Forelimb muscle (tissue), 1 donor: ENCODE results near the gene WNT3A. TPM values are rescaled to one million over a fixed set of nuclear protein-coding genes. Genes with fewer than 3 reads are reported as not detected.
"Not testable (repeated sequence)": the region's sequence is repeated elsewhere in the genome, so short reads cannot be mapped to it uniquely, and the experiment has no call there.

Experiments used
- DNase-seq: peaks from one replicate; pipeline ENCODE4 v3.0.0-alpha.2; 2013; ENCODE audit warnings: low read depth
- polyA plus RNA-seq: library from polyadenylated mRNA; unstranded; fragments of 120-200 nt; gene quantifications from one replicate; pipeline ENCODE4 v1.2.1, GENCODE V29; 2013; ENCODE audit not compliant: insufficient read length

The WNT3A gene, protein sequence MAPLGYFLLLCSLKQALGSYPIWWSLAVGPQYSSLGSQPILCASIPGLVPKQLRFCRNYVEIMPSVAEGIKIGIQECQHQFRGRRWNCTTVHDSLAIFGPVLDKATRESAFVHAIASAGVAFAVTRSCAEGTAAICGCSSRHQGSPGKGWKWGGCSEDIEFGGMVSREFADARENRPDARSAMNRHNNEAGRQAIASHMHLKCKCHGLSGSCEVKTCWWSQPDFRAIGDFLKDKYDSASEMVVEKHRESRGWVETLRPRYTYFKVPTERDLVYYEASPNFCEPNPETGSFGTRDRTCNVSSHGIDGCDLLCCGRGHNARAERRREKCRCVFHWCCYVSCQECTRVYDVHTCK
- not detected for polyA plus RNA-seq

DNA sequence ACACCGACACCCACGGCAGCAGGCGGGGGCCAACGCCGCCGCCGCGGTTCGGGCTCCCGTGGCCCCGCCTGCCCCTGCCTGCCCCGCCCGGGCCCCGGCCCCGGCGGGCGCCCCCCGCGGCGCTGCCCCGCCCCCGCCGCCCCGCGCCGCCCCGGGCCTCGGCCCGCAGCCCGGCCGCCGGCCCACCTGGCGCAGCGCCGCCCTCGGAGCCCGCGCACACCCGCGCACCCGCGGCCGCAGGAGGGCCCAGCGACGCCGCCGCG lies at the start of gene WNT3A:
Gene WNT3A (plus strand): TSS at position 213 of the 263 bp plus-strand sequence. CDS start 131 bp downstream, outside the sequence.
- DNase-seq = no peak

DNA sequence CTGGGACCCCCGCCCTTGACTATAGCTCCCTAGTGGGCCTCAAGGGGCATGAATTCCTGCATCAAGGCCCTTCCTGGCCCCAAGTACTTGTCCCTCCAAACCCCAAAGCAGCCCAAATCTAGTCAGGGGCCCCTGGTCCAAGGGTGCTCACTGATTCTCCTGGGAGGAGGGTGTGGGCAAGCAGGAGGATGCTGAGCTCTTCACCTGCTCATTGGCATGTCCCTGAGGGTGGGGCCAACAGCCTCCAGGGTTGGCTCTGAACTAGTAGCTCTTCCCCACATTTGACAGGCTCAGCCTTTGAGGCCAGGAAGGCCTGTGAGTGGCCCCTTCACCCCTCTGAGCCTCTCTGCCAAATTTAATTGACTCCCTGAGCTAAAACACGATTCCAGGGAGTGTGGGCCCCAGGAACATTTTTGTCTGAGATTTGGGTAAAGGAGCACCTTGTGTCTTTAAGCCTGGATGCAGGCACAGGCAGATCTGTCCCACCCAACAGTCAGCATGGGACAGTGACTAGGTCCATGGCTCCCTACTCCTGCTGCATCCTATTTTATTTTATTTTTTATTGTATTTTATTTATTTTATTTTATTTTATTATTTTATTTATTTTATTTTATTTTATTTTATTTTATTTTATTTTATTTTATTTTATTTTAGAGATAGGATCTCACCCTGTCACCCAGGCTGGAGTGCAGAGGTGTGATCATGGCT lies 48.0 kb upstream of the WNT3A start:
- DNase-seq = no peak

DNA sequence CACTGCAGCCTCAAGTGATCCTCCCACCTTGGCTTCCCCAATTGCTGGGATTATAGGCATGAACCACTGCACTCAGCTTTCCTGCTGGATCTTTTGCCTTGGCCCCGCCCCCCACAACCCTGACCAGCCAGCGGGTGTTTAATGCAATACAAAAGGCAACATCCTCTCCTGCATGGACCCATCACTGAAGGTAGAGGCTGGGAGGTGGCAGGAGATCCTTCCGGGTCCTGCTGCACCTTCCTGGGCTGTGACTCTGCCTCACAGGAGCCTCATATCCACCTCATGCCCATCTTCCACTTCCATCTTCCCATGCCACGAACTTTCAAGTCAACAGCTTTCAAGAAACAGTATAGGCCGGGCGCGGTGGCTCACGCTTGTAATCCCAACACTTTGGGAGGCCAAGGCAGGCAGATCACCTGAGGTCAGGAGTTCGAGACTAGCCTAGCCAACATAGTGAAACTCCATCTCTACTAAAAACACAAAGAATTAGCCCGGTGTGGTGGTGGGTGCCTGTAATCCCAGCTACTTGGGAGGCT lies 47.4 kb upstream of the WNT3A start:
- no peak for DNase-seq

DNA sequence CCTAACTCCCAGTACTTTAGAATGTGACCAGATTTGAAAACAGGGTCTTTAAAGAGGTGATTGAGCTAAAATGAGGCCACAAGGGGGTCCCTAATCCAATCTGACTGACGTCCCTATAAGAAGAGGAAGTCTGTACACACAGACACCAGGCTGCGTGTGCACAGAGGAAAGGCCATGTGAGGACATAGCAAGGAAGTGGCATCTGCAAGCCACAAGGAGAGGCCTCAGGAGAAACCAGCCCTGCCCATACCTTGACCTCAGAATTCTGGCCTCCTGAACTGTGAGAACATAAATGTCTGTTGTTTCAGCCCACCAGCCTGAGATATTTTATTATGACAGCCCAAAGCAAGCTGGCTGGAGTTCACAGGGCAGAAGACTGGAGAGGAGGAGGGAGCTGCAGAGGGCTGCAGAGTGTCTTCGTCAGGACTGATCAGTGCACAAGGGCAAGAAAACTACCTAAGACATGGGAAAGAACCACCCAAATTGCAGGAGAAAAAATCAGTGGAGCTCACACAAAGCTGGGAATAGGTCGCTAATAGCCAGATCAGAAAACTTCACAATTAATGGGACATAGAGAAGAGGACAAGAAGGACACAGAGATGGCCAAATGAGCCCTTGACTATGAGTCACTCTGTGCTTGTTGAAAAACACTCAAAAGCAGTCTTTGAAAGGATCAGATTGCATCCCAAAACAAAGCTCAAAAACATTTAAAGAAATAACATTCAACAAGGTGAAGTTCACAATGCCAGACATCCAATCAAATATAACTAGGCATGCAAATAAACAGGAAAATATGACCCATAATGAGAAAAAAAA lies 44.9 kb upstream of the WNT3A start:
- DNase-seq = no peak

DNA sequence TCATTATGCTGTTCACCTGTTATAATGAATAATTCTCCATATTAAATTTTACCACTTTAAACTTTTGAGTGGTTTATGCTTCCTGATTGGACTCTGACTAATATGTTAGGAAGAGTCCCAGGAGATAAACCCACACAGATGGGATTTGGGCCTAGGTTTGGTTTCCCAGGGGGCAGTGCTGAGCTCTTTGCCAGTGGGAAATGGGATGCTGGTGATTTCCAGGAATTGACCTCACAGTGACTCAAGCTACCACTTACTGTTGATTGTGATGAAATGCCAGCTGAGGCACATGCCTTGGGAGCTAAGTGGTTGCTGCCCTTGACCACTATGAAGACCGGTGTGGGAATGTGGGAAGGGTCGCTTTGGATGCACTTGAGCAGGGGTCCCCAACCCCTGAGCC lies 40.1 kb upstream of the WNT3A start:
- DNase-seq = not testable (repeated sequence)

DNA sequence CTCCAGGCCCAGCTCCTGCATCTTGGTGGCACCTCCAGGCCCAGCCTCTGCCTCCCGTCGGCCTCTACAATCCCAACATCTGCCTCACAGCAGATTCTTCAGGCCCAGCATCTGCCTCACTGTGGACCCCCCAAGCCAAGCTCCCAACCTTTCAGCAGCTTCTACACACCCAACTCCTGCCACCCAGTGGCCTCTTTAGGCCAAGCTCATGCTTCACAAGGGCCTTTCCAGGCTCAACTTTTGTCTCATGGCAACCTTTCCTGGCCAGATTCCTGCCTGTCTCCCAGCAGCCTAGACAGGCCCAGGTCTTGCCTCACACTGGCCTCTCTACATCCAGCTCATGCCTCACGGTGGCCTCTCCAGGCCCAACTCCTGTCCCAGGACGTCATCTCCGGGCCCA lies 39.0 kb upstream of the WNT3A start:
- not testable (repeated sequence) for DNase-seq

DNA sequence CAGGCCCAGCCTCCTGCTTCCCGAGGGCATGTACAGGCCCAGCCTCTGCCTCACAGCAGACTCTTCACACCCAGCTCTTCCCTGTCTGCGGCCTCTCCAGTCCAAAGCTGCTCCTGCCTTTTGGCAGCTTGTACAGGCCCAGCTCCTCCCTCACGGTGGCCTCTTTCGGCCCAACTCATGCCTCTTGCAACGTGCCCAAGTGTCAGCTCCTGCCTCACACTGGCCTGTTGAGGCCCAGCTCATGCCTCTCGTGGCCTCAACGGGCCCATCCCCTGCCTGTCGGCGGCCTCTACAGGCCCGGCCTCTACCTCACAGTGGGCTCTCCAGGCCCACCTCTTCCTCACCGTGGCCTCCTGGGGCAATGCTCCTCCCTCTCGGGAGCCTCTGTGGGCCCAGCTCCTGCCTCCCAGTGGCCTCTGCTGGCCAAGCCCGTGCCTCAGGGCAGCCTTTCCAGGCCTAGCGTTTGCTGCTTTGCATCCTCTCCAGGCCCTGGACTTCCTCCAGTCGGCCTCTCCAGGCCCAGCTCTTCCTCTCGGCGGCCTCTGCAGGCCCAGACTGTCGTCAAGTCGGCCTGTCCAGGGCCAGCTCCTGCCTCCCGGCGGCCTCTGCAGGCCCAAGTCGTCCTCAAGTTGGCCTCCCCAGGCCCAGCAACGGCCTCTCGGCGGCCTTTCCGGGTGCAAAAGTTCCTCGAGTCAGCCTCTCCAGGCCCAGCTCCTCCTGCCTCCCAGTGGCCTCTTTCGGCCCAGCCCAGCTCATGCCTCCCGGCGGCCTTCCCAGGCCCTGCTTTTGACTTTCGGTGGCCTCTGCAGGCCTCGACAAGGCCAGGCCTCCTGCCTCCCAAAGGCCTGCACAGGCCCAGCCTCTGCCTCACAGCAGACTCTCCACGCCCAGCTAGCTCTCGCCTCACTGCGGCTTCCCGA lies 36.5 kb upstream of the WNT3A start:
- DNase-seq = not testable (repeated sequence)

DNA sequence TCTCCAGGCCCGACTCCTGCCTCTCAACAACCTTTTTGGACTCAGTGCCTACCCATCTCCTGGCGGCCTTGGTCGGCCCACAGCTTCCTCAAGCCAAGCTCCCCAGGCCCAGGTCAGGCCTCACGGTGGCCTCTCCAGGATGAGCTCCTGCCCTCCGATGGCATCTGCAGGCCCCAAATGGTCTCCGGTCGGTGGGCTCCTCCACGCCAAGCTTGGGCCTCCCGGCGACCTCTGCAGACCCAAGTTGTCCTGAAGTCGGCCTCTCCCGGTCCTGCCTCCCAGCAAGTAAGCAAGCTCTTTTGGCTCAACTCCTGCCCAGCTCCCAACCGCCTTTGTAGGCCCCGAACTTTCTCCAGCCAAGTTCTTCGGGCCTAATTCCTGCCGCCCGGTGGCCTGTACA lies 35.6 kb upstream of the WNT3A start:
- DNase-seq = not testable (repeated sequence)

DNA sequence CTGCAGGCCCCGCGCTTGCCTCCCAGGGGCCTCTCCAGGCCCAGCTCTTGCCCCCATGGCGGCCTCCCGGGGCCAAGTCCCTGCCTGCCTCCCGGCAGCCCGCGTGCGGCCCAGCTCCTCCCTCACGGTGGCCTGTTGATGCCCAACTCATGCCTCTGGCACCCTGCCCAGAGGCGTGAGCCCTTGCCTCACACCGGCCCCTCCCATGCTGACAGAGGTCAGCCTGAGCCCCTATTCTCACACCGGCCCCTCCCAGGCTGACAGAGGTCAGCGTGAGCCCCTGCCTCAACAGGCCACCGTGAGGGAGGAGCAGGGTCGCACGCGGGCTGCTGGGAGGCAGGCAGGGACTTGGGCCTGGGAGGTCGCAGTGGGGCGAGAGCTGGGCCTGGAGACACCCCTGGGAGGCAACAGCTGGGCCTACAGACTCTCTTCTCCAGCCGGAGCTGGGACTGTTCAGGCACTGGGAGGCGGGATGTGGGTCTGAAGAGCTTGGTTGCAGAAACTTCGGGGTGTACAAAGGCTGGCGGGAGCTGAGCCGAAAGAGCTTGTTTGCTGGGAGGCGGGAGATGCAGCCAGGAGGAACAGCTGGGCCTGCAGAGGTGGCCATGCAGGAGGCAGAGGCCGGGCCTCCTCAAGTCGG lies 35.0 kb upstream of the WNT3A start:
- DNase-seq = not testable (repeated sequence)

DNA sequence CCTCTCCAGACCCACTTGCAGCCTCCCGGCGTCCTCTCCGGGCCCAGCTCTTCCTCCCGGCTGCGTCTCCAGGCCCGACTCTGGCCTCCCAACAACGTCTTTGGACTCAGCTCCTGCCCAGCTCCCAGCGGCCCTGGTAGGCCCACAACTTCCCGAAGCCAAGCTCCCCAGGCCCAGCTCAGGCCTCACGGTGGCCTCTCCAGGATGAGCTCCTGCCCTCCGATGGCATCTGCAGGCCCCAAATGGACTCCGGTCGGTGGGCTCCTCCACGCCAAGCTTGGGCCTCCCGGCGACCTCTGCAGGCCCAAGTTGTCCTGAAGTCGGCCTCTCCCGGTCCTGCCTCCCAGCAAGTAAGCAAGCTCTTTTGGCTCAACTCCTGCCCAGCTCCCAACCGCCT lies 34.5 kb upstream of the WNT3A start:
- DNase-seq = not testable (repeated sequence)

DNA sequence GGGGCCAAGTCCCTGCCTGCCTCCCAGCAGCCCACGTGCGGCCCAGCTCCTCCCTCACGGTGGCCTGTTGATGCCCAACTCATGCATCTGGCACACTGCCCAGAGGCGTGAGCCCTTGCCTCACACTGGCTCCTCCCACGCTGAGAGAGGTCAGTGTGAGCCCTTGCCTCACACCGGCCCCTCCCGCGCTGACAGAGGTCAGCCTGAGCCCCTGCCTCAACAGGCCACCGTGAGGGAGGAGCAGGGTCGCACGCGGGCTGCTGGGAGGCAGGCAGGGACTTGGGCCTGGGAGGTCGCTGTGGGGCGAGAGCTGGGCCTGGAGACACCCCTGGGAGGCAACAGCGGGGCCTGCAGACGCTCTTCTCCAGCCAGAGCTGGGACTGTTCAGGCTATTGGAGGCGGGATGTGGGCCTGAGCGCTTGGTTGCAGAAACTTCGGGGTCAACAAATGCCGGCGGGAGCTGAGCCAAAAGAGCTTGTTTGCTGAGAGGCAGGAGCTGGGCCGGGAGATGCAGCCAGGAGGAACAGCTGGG lies 33.9 kb upstream of the WNT3A start:
- peak; percentile 25 for DNase-seq

DNA sequence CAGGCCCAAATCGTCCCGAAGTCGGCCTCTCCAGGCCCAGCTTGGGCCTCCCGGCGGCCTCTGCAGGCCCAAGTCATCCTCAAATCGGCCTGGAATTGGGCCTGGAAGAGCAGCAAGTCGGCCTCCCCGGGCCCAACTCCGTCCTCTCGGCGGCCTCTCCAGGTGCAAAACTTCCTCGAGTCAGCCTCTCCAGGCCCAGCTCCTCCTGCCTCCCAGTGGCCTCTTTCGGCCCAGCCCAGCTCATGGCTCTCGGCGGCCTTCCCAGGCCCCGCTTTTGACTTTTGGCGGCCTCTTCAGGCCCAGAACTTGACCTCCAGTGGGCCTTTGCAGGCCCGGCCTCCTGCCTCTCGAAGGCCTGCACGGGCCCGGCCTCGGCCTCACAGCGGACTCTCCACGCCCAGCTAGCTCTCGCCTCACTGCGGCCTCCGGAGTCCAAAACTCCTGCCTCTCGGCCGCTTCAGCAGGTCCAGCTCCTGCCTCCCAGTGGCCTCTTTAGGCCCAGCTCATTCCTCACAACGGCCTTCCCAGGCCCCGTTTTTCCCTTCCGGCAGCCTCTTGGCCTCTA lies 33.0 kb upstream of the WNT3A start:
- not testable (repeated sequence) for DNase-seq

DNA sequence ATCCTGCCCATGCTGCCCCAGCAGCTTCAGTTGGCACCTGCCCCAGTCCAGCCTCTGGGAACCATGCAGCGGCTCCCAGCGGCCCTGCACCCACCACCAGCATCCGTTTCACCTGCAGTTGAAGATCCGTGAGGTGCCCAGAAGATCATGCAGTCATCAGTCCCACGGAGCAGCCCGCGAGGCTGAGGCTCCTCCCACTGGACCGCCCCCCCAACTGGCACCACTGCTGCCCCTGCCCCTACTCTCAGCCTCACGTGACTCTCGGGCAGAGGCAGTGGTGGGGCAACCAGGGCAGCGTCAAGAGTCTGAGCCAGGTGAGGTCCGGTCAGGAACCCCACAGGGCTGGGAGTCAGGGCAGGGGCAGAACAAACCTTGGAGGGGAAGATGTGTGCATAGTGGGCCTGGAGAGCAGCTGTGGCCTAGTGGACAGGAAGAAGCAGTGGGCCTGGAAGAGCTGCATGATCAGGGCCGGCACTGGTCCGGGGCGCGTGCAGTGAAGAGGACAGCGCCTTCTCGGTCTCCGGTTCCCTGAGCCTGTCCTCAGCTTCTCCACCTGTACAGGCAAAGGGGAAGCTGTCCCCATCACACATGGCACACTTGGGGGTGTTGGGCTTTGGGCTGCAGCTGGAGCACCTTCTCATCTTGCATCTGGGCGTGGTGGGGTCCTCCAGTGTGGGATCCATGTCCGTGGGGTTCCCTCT lies 31.1 kb upstream of the WNT3A start:
- DNase-seq = not testable (repeated sequence)

DNA sequence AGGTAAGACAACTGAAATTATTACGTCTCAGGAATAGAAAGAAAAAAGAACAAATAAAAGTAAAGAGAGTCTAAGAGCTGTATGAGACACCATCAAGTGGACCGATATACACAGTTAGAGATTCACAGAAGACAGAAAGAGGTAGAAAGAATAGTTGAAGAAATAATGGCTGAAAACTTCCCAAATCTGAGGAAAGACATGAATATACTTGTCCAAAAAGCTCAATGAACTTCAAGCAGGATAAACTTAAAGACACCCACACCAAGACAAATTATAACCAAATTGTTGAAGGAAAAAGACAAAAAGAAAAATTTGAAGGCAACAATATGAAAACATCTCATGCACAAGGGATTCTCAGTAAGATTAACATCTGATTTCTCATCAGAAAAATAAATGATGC lies 19.6 kb upstream of the WNT3A start:
- no peak for DNase-seq

DNA sequence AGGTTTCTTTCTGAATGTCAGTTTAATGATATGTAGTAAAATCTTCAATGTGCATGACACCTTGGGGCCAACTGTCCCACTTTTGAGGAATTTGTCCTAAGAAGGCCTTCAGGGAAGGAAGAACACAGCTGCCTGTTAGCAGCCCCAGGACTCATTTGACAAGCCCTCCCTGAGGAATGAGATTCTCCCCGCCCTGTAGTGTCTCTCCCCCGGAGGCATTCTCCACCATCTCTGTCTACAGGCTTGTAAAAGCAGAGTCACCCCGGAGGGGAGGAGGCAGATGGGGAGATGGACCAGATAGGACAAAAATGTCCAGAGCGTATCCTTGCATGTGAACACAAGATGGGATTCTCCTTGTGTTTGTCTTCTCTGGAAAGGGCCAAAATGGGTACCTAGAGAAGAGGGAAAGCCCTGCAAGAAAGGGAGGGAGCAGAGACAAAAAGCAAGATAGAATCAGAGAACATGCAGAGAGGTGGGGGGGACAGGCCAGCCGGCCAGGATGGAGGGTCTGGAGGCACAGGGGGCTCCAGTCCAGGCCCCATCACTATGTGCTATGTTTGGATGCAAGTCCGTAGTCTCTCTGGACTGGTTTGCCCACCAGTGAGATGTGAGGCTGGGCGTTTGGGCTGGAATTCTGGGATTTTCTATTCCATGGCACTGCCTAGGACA lies 12.0 kb upstream of the WNT3A start:
- DNase-seq = no peak

DNA sequence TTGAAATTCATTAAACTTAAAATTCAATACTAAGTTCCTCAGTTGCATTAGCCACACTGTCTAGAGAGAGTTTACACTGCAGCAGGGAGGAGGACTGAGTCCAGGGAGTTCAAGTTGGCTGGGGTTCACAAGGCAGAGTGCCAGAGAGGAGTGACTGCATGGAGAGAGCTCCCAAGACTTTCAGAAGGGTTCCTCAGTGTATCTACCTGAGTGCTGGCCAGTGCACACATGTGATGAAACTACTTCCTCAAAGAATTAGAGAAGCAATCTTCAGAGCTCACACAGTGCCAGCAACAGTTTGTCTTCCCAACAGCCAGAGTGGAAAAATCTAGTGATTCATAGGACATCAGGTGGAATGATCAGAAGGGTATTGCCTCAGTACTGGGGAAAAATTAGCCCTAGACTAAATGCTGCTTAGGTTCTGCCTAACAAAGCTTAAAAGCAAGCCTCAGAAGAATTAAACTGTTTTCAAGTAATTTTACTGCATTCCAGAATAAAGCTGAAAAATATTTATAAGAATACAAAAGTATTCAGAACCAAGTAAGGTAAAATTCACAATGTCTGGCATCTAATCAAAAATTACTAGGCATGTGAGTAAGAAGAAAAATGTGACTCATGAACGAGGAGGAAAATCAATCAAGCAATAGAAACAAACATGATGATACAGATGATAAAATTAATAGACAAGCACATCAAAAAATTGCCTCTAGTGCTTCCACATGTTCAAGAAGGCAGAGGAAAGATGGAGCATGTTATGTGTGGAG lies 10.4 kb upstream of the WNT3A start:
- DNase-seq = no peak

DNA sequence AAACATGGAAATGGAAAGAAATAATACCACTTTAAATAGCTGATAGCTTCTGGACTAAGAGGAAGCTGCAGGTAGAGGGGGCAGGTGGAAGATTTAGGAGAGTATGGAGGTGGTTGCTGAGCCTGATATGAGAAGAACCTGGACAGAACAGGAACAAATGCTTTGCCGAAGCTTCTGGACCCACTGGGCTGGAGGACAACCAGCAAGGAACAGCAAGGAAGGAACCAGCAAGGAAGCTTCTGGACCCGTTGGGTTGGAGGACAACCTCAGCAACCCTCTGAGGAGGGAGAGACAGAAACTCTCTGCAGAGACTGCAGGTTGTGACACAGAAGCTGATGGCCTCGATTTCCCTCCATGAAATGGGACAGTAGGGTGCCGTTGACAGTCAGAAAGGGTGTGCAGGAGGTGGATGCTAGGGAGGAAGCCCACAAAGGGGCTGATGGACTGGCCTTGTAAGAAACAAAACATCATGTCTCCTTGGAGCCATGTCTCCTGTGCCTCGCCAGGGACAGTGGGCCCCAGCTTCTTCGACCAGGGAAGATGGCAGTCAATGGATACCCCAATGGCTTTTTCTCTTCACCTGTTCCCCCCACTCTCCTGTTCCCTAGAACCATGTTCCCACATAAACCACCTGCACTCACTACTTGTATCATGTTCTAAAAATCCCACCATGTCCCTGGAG lies 8.3 kb upstream of the WNT3A start:
- DNase-seq = no peak
